ENCODE results near the gene ZMAT5. TPM values are rescaled to one million over a fixed set of nuclear protein-coding genes. Genes with fewer than 3 reads are reported as not detected.

ZMAT5 gene
- total and polyA plus RNA-seq, 9 of the 15 experiments (the other 6 are each of a cell fraction or from before 2014, with no cell fraction given): 2.0 to 25.2 (median 11.9) TPM

DNA sequence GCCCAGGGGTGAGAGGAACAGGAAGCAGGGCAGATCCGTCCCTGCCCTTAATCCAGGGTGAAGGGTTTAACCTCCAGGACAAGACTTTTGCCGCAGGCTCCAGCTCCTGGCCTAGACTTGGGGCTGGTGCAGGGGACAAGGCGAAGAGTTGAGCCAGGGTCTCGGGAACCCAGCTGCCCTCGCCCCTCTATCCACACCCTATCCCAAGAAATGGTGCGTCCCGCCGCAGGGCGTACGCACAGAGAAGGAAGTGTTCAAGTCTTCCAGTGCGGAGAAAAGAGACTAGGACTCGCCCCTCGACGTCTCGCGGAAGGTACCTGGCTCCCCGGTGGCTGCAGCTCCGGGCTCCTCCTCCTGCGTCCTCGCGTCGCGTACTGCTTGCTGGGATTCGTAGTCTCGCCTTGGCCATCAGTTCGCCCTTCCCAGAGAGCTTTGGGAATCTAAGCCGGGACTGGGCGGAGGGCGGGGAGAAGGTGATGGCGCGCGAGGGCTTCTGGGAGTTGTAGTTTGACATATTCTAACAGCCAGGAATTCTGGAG is at the start of gene ZMAT5 (continued):
- TF ChIP-seq, protein P1, sequence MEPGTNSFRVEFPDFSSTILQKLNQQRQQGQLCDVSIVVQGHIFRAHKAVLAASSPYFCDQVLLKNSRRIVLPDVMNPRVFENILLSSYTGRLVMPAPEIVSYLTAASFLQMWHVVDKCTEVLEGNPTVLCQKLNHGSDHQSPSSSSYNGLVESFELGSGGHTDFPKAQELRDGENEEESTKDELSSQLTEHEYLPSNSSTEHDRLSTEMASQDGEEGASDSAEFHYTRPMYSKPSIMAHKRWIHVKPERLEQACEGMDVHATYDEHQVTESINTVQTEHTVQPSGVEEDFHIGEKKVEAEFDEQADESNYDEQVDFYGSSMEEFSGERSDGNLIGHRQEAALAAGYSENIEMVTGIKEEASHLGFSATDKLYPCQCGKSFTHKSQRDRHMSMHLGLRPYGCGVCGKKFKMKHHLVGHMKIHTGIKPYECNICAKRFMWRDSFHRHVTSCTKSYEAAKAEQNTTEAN (CRISPR knock-in tag; IDR thresholded peaks at IDR 0.05): no peak
- TF ChIP-seq C11orf30 (IDR thresholded peaks at IDR 0.05; ENCODE audit: low read depth) (no peak), MCM2 (IDR thresholded peaks at IDR 0.05; ENCODE audit: low read depth) (no peak), SREBF1 (IDR thresholded peaks at IDR 0.05; ENCODE audit: borderline replicate concordance, low read depth, low read length) (no peak), NELFE (IDR thresholded peaks at IDR 0.05; ENCODE audit: insufficient read depth, insufficient read length) (no peak), L3MBTL2 (IDR thresholded peaks at IDR 0.05) (peak; percentile 52; the same call in 1 of the 2 replicates), SMAD1 (IDR thresholded peaks at IDR 0.05; ENCODE audit: low read depth, low read length, partially characterized antibody) (no peak), CREM (IDR thresholded peaks at IDR 0.05; ENCODE audit: low read depth) (peak; percentile 88), KLF16 (IDR thresholded peaks at IDR 0.05) (no peak), FIP1L1 (IDR thresholded peaks at IDR 0.05; ENCODE audit: low read depth, low read length, poor library complexity, severe bottlenecking) (no peak), DNMT1 (IDR thresholded peaks at IDR 0.05) (no peak), NBN (IDR thresholded peaks at IDR 0.05; ENCODE audit: low read depth) (no peak), MAX (CRISPR knock-in tag; IDR thresholded peaks at IDR 0.05) (0 out of 2 replicates have a peak, but pooled peaks have one; percentile 22), NFIX (CRISPR knock-in tag; IDR thresholded peaks at IDR 0.05; ENCODE audit: low read depth) (no peak), U2AF1 (optimal IDR thresholded peaks at IDR 0.05; ENCODE audit: low read depth, low read length) (no peak), E2F3 (CRISPR knock-in tag; IDR thresholded peaks at IDR 0.05) (no peak), HIVEP1 (CRISPR knock-in tag; IDR thresholded peaks at IDR 0.05) (no peak)
- TF ChIP-seq, protein P2, sequence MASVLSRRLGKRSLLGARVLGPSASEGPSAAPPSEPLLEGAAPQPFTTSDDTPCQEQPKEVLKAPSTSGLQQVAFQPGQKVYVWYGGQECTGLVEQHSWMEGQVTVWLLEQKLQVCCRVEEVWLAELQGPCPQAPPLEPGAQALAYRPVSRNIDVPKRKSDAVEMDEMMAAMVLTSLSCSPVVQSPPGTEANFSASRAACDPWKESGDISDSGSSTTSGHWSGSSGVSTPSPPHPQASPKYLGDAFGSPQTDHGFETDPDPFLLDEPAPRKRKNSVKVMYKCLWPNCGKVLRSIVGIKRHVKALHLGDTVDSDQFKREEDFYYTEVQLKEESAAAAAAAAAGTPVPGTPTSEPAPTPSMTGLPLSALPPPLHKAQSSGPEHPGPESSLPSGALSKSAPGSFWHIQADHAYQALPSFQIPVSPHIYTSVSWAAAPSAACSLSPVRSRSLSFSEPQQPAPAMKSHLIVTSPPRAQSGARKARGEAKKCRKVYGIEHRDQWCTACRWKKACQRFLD (CRISPR knock-in tag; IDR thresholded peaks at IDR 0.05): peak; percentile 86
- TF ChIP-seq, protein P3, sequence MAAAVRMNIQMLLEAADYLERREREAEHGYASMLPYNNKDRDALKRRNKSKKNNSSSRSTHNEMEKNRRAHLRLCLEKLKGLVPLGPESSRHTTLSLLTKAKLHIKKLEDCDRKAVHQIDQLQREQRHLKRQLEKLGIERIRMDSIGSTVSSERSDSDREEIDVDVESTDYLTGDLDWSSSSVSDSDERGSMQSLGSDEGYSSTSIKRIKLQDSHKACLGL (CRISPR knock-in tag; IDR thresholded peaks at IDR 0.05; ENCODE audit: borderline replicate concordance, poor library complexity, severe bottlenecking): no peak
